ENCODE results near the gene SLC5A12. TPM values are rescaled to one million over a fixed set of nuclear protein-coding genes. Genes with fewer than 3 reads are reported as not detected.

SLC5A12 gene
- total RNA-seq, 2 donors from 2014 or later: not detected

- 78% methylated on average over 1 of the region's 1 CpG for WGBS
- intact Hi-C loops (cut with DNase I): no loop called here
- Histone ChIP-seq H3K4me1 (replicated peaks) (no peaks in the 10 kb centered on the region), H3K27ac (no peak overlapping the region), H3K4me3 (no peak overlapping the region), H3K9me3 (no peaks in the 10 kb centered on the region), H3K27me3 (replicated peaks; ENCODE audit: insufficient read depth) (no peaks in the 10 kb centered on the region), H3K36me3 (no peaks in the 10 kb centered on the region)
- TF ChIP-seq POLR2AphosphoS5 (IDR thresholded peaks at IDR 0.05): no peak
- TF ChIP-seq POLR2A (IDR thresholded peaks at IDR 0.05): no peak
- TF ChIP-seq CTCF (IDR thresholded peaks at IDR 0.05): no peak
- DNase-seq (ENCODE audit: low spot score): no peak
Observed at GRCh38 chr11:26729284-26729683, 7.4 kb upstream of the SLC5A12 start.

GRCh38 chr11:26726960-26727359 lies 5.1 kb upstream of the SLC5A12 start:
- no peaks in the 10 kb centered on the region for H3K4me1 ChIP-seq (replicated peaks)
- H3K27ac ChIP-seq: no peak overlapping the region
- no peaks in the 10 kb centered on the region for H3K27me3 ChIP-seq (replicated peaks; ENCODE audit: insufficient read depth)
- WGBS: 92% methylated on average over 3 of the region's 3 CpGs
- H3K36me3 ChIP-seq: no peaks in the 10 kb centered on the region
- no peak overlapping the region for H3K4me3 ChIP-seq
- DNase-seq (ENCODE audit: low spot score): no peak
- TF ChIP-seq POLR2AphosphoS5 (IDR thresholded peaks at IDR 0.05): no peak
- no peak for TF ChIP-seq CTCF (IDR thresholded peaks at IDR 0.05)
- no peak for TF ChIP-seq POLR2A (IDR thresholded peaks at IDR 0.05)
- intact Hi-C loops (cut with DNase I): no loop called here
- no peaks in the 10 kb centered on the region for H3K9me3 ChIP-seq

GRCh38 chr11:26719998-26720397 lies 1.9 kb downstream of the SLC5A12 start:
- H3K9me3 ChIP-seq: no peaks in the 10 kb centered on the region
- WGBS: 85% methylated on average over 2 of the region's 2 CpGs
- no peaks in the 10 kb centered on the region for H3K27me3 ChIP-seq (replicated peaks; ENCODE audit: insufficient read depth)
- no peaks in the 10 kb centered on the region for H3K4me1 ChIP-seq (replicated peaks)
- no peaks in the 10 kb centered on the region for H3K36me3 ChIP-seq
- H3K27ac ChIP-seq: no peak overlapping the region
- intact Hi-C loops (cut with DNase I): no loop called here
- TF ChIP-seq CTCF (IDR thresholded peaks at IDR 0.05) (no peak), POLR2A (IDR thresholded peaks at IDR 0.05) (no peak), POLR2AphosphoS5 (IDR thresholded peaks at IDR 0.05) (no peak)
- H3K4me3 ChIP-seq: no peak overlapping the region
- no peak for DNase-seq (ENCODE audit: low spot score)

- H3K27ac ChIP-seq: no peak overlapping the region
- H3K36me3 ChIP-seq: no peaks in the 10 kb centered on the region
- intact Hi-C loops (cut with DNase I): no loop called here
- WGBS: 90% methylated on average over 2 of the region's 2 CpGs
- no peaks in the 10 kb centered on the region for H3K9me3 ChIP-seq
- no peak overlapping the region for H3K4me3 ChIP-seq
- H3K27me3 ChIP-seq (replicated peaks; ENCODE audit: insufficient read depth): no peaks in the 10 kb centered on the region
- no peak for TF ChIP-seq CTCF (IDR thresholded peaks at IDR 0.05)
- no peak for TF ChIP-seq POLR2AphosphoS5 (IDR thresholded peaks at IDR 0.05)
- TF ChIP-seq POLR2A (IDR thresholded peaks at IDR 0.05): no peak
- H3K4me1 ChIP-seq (replicated peaks): no peaks in the 10 kb centered on the region
- DNase-seq (ENCODE audit: low spot score): no peak
Observed at GRCh38 chr11:26719289-26719973, 2.4 kb downstream of the SLC5A12 start.

- Histone ChIP-seq H3K27me3 (replicated peaks; ENCODE audit: insufficient read depth) (no peaks in the 10 kb centered on the region), H3K36me3 (no peaks in the 10 kb centered on the region), H3K4me1 (replicated peaks) (no peaks in the 10 kb centered on the region), H3K9me3 (no peaks in the 10 kb centered on the region), H3K4me3 (no peak overlapping the region), H3K27ac (no peak overlapping the region)
- intact Hi-C loops (cut with DNase I): no loop called here
- TF ChIP-seq CTCF (IDR thresholded peaks at IDR 0.05): no peak
- TF ChIP-seq POLR2AphosphoS5 (IDR thresholded peaks at IDR 0.05): no peak
- TF ChIP-seq POLR2A (IDR thresholded peaks at IDR 0.05): no peak
- no peak for DNase-seq (ENCODE audit: low spot score)
Observed at GRCh38 chr11:26717771-26718170, 4.1 kb downstream of the SLC5A12 start.

Data from prostate gland (tissue), 2 donors.